Mucosa of stomach (tissue), 1 donor: Measurements from ENCODE around the gene SLC25A21.

Experiments
- H3K27me3 ChIP-seq: one replicate; pipeline ENCODE4 v1.7.0; 2013; ENCODE audit warnings: mild to moderate bottlenecking, low read length; ENCODE audit not compliant: control insufficient read depth, insufficient read depth
- H3K36me3 ChIP-seq: one replicate; pipeline ENCODE4 v1.7.0; 2013; ENCODE audit warnings: low read length; ENCODE audit not compliant: control insufficient read depth, insufficient read depth
- H3K4me1 ChIP-seq: one replicate; pipeline ENCODE4 v1.7.0; 2013; ENCODE audit warnings: mild to moderate bottlenecking, low read length; ENCODE audit not compliant: control insufficient read depth, insufficient read depth
- H3K4me3 ChIP-seq: one replicate; pipeline ENCODE4 v1.7.0; 2013; ENCODE audit warnings: low read length
- H3K9ac ChIP-seq: one replicate; pipeline ENCODE4 v1.7.0; 2013; ENCODE audit warnings: mild to moderate bottlenecking, low read length, moderate library complexity
- H3K9me3 ChIP-seq: one replicate; pipeline ENCODE4 v1.7.0; 2013; ENCODE audit warnings: mild to moderate bottlenecking, low read length, moderate library complexity; ENCODE audit not compliant: control insufficient read depth
- donor health status: Pancreatic carcinoma.

SLC25A21 gene

DNA sequence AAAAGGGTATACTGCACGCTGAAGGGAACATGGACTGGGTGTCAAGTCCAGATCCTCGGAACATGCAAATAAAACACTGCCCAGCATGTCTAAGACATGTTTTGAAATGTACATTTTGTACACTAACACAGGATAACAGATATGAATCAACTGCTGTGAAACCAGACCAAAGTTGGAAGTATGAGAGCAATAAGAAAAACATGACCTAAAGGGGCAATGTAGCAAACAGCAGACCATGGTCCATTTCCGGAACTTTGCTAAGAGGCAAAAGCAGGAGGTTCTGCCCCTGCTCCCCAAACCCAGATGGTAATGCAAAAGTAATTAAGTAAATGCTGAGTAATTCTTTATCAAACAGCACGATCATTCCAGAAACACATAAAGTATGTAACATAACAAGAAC, 125.2 kb downstream of the SLC25A21 start:
- Histone ChIP-seq H3K36me3 (no peaks in the 10 kb centered on the region), H3K9me3 (no peaks in the 10 kb centered on the region), H3K27me3 (no peaks in the 10 kb centered on the region), H3K4me1 (peaks cover 16% of the 10 kb centered on the region), H3K9ac (no peak overlapping the region), H3K4me3 (no peak overlapping the region)

DNA sequence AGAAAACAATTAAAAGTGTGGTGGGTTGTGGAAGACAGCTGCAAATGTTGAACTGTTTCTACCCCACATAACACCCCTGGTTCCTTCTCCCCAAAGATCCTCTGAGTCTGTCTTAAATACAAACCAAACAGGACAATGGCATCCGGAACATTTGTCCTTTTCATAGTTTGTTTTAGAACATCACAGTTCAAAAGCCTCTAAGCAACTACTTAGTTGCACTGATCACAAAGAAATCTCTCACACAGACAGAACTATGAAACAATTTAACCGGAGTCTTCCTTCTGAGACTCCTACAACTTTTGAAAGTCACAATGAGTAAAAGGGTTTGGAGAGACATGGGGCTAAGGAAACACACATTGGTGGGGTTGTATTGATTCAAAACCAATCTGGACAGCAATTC, 125.6 kb downstream of the SLC25A21 start:
- Histone ChIP-seq H3K27me3 (no peaks in the 10 kb centered on the region), H3K4me1 (peaks cover 16% of the 10 kb centered on the region), H3K36me3 (no peaks in the 10 kb centered on the region), H3K9me3 (no peaks in the 10 kb centered on the region), H3K4me3 (no peak overlapping the region), H3K9ac (no peak overlapping the region)

DNA sequence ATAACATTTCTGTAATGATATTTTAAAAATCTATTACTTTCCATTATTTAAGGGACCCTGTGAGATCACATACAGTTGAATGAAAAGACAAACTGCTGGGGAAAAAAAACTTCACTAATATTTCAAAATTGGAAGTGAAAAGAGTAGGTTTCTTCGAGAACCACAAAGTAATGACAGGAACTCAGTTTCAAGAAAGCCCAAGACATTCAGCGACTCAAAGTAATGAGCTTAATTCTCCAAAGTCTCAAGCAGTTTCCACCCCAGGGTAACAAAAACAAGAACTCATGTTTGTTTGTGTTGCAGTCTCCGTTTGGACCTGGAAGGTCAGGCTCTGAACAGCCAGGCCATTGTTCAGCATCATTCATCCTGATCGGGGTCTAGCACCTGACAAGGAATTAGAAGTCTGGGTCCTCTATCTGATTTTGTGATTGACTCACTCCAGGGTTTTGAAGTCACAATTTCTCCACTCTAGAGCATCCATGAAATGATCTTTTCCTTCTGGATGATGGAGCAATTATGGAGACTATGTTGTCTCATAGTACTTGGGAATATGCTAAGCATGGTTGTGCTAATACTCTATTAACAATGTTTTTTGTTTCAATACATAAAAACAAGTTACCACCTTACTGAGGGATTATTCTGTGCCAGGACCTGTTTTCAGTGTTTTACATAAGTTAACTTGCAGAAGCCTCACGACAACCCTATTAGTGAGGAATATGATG, 126.9 kb downstream of the SLC25A21 start:
- peaks cover 16% of the 10 kb centered on the region for H3K4me1 ChIP-seq
- H3K9me3 ChIP-seq: no peaks in the 10 kb centered on the region
- H3K9ac ChIP-seq: no peak overlapping the region
- H3K36me3 ChIP-seq: no peaks in the 10 kb centered on the region
- no peak overlapping the region for H3K4me3 ChIP-seq
- H3K27me3 ChIP-seq: no peaks in the 10 kb centered on the region

DNA sequence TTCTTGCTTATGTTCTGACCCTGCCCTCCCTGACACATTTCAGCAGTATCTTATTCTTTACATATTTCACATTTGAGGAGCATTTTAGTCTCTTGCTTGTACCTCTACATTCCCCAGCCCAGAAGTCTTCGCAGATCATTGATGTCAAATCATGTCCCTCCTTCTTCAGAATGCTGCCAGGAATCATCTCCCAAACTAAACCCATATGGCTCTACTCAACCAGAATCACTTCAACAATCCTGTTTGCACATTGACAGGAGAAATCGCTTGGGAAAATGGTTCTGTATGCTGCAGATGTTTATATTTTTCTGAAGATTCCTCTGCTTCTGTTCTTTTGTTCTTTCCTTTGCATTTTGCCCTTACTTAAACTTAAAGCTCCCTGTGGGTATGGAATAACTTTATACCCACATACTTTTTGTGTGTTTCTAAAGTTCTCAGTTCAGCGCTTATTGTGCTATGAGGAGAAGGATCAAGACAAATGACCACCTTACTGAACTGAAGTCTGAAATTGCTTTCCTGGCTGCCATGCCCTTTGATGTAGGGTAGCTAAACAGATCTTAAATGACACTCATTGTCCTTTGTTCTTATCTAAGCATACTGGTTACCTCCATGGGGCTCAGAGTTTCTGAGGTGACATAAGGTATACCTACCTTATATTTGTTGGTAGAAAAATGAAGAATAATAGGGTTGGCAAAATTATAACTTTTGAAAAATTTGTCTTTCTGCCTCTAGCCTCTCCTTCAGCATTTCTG, 134.6 kb downstream of the SLC25A21 start:
- no peak overlapping the region for H3K9ac ChIP-seq
- no peaks in the 10 kb centered on the region for H3K36me3 ChIP-seq
- H3K4me3 ChIP-seq: no peak overlapping the region
- no peaks in the 10 kb centered on the region for H3K9me3 ChIP-seq
- H3K27me3 ChIP-seq: no peaks in the 10 kb centered on the region
- no peaks in the 10 kb centered on the region for H3K4me1 ChIP-seq

DNA sequence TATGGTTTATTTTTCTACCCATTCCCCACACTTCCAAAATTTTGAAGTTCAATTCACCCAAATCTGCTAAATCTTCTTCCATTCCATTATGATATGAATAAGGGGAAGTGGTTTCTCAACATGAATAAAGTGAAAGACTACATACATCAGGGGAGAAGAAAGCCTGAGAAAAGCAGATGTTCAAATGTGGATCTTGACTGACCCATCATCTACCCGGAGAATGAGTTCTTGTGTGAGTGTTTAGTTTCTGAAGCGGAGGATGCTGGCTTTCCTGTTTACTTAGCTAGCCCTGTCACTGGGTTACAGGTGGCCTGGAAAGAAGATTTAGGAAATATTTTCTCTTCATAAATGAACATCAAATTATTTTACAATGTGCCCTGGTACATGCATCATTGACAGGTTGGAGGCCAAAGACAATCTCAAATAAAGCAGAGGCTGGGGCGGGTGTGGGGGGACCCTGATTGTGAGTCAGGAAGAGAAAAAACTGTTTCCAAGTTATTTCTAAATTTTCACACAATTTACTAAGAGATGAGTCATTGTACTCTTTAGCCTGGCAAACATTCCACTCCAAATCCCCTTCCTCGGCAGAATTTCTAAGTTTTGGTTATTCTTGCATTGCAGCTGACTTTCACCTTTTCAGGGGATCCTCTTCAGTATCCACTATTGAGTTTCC, 135.6 kb downstream of the SLC25A21 start:
- no peaks in the 10 kb centered on the region for H3K27me3 ChIP-seq
- H3K4me1 ChIP-seq: no peaks in the 10 kb centered on the region
- no peaks in the 10 kb centered on the region for H3K36me3 ChIP-seq
- no peaks in the 10 kb centered on the region for H3K9me3 ChIP-seq
- no peak overlapping the region for H3K9ac ChIP-seq
- H3K4me3 ChIP-seq: no peak overlapping the region

DNA sequence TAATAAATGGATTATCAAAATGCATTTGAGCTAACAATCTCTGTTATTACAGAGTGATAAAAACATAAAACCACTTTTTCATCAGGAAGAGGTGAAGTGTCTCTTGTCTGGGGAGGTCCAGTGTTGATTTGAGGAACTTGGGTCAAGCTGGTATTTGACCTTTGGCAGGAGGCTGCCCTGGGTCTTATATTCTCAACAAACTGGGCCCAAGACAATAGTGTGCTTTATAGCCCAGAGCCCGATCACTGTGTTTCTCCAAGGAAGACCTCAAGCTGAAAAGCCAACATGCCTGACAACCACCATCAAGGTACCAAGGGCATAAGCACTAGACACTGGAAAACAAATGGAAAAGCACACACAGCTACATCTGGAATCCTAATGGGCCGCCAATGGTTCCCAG, 137.0 kb downstream of the SLC25A21 start:
- Histone ChIP-seq H3K9ac (no peak overlapping the region), H3K9me3 (no peaks in the 10 kb centered on the region), H3K4me3 (no peak overlapping the region), H3K27me3 (no peaks in the 10 kb centered on the region), H3K36me3 (no peaks in the 10 kb centered on the region), H3K4me1 (no peaks in the 10 kb centered on the region)

DNA sequence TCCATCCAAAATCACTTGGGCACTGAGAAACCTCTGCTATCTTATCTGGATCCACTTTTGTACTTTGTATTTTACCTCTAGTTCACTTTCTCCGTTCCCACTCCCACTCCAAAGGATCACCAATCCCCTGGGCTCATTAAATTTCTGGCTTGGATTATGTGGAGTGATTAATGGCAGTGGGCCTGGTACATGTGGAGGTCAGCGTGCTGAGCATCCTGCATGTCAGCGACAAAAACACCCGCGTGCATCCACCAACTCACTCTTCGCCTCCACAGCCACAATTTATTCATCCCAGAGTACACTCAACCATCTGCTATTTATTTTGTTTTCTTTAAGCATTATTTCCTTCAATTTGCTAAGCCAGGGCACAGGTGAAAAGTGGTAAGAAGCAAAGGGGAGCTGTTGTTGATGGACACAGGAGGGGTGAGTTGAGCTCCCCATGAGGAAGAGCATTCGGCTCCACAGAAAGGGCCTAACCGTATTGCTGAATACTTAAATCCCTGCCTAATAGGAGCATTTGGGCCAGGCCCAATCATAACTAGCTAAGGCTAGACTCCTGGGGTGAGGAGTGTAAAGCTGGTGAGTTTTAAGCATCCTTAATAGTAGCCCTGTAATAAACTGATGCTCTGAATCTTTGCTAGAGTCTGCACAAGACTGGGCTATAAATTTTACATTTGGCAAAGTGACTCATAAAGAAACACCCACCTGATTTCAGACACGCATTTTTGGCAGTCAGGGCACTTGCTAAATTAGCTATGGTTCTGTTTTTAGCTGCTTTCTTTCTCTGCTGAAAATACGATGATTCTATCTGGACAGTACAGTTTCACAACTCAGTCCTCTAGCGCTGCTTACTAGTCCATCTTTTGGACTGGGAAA, 137.8 kb downstream of the SLC25A21 start:
- Histone ChIP-seq H3K27me3 (no peaks in the 10 kb centered on the region), H3K4me1 (no peaks in the 10 kb centered on the region), H3K9me3 (no peaks in the 10 kb centered on the region), H3K4me3 (no peak overlapping the region), H3K9ac (no peak overlapping the region), H3K36me3 (no peaks in the 10 kb centered on the region)

DNA sequence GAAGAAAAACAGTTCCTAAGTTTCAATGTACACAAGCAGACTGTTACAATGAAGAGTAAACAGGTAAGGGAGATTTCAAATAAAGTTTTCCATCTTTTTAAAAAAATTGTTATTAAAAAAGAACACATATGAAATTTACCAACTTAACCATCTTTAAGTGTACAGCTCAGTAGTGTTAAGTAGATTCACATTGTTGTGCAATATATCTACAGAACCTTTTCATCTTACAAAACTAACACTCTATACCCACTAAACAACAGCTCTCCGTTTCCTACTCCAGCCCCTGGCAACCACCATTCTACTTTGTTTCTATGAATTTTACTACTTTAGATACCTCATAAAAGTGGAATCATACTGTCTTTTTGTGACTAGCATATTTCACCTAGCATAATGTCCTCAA, 139.5 kb downstream of the SLC25A21 start:
- Histone ChIP-seq H3K9ac (no peak overlapping the region), H3K36me3 (no peaks in the 10 kb centered on the region), H3K4me1 (no peaks in the 10 kb centered on the region), H3K4me3 (no peak overlapping the region), H3K27me3 (no peaks in the 10 kb centered on the region), H3K9me3 (no peaks in the 10 kb centered on the region)

DNA sequence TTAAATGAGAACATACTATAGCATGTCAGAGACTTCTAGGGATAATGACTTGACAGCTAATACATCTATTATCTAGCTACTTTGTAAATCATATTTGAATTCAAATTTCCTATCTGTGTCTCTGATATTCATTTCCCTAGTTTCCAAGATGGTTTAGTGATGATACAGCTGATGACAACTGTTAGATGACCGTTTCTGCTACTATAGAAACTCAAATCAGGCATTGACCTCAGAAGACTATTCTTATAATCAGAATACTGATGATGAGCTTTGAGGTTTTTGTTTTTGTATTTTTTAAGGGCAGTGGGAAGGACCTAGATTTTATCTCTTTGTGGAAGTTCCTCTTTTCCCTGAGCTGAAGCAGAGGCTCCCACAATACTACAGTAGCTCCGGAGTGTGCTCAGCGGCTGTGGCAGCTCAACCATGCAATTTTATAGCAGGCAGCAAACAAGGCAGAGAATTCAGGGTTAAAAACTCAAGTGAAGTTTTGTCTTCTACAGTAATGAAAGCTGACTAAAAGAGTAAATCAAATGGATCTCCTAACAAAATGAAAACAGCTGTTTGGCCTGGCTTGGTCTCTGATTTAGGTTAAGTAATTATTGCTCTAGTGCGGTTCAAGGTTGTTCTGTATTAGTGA, 145.1 kb downstream of the SLC25A21 start:
- no peak overlapping the region for H3K4me3 ChIP-seq
- H3K4me1 ChIP-seq: no peaks in the 10 kb centered on the region
- no peaks in the 10 kb centered on the region for H3K36me3 ChIP-seq
- H3K9me3 ChIP-seq: no peaks in the 10 kb centered on the region
- H3K27me3 ChIP-seq: no peaks in the 10 kb centered on the region
- no peak overlapping the region for H3K9ac ChIP-seq

DNA sequence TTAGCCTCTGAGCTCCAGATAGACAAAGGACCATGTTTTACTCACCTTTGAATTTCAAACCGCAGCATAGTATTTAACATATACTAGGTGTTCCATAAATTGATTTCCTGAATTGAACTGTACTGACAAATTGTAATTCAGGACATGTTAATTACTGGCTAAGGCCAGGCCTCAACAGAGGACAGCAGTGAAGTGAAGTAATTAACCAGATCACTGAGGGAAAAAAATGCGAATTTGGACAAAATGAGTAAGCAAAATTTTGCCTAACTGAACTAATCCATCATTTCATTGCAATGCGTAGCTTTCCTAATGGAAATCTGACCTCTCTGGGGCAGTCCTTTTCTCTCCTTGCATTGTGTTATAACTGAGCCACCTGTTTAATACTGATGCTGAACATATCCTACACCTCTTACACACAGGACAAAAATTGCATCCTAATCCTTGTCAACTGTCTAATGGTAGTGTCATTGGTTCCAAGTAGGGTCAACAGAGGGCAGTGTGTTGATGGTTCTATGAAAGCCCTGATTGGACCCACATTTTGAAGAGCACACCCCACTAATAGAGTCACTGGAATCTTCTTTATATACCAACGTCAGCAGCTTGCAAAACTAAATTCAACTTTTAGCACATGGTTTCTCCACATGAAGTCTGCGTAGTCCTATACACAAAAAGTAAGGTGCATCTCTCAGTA, 148.4 kb downstream of the SLC25A21 start:
- H3K4me3 ChIP-seq: no peak overlapping the region
- no peaks in the 10 kb centered on the region for H3K27me3 ChIP-seq
- no peaks in the 10 kb centered on the region for H3K9me3 ChIP-seq
- H3K4me1 ChIP-seq: no peaks in the 10 kb centered on the region
- H3K9ac ChIP-seq: no peak overlapping the region
- no peaks in the 10 kb centered on the region for H3K36me3 ChIP-seq

DNA sequence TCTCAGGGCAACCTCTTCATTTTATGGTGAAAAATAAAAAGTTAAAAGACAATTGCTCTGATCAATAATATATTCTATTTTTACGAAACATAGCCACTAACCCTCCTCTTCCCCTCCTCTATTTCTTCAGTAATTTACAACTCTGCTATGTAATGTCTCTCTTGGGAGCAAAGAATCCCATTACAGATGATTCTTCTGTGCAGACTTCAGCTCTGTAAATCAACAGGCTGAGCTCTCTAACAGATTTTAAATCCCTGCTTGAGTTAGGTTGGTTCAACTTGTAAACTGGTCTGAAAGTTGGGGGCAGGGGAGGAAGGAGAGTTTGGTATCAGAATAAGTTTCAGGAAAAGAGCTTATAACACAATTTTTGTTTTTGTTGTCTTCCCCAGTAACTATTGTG, 151.0 kb downstream of the SLC25A21 start:
- no peaks in the 10 kb centered on the region for H3K27me3 ChIP-seq
- no peaks in the 10 kb centered on the region for H3K9me3 ChIP-seq
- H3K36me3 ChIP-seq: no peaks in the 10 kb centered on the region
- no peak overlapping the region for H3K4me3 ChIP-seq
- no peak overlapping the region for H3K9ac ChIP-seq
- no peaks in the 10 kb centered on the region for H3K4me1 ChIP-seq
